SJCRH30 (cell line): ENCODE data around the gene VWA7. TPM values are rescaled to one million over a fixed set of nuclear protein-coding genes. Genes with fewer than 3 reads are reported as not detected.
"Not testable (repeated sequence)": the region's sequence is repeated elsewhere in the genome, so short reads cannot be mapped to it uniquely, and the experiment has no call there.

Source experiments
- DNase-seq, 2 experiments: peaks; one replicate each; pipeline ENCODE4 v3.0.0-alpha.2; 2015 to 2020
- H3K27ac ChIP-seq: fragments of 250-450 bp; sonication (Bioruptor Pico); 2 replicates; pipeline ENCODE4 v1.5.1; 2020; ENCODE audit warnings: mild to moderate bottlenecking, moderate library complexity
- H3K27me3 ChIP-seq: fragments of 250-450 bp; sonication (Bioruptor Pico); 2 replicates; pipeline ENCODE4 v1.5.1; 2020; ENCODE audit warnings: mild to moderate bottlenecking, moderate library complexity
- H3K36me3 ChIP-seq: fragments of 250-450 bp; sonication (Bioruptor Pico); 2 replicates; pipeline ENCODE4 v1.5.1; 2020; ENCODE audit warnings: mild to moderate bottlenecking, moderate library complexity
- H3K4me1 ChIP-seq: fragments of 250-450 bp; sonication (Bioruptor Pico); 2 replicates; pipeline ENCODE4 v1.5.1; 2020; ENCODE audit warnings: mild to moderate bottlenecking, moderate library complexity
- H3K4me3 ChIP-seq: fragments of 250-450 bp; sonication (Bioruptor Pico); 2 replicates; pipeline ENCODE4 v1.5.1; 2020; ENCODE audit warnings: mild to moderate bottlenecking, moderate library complexity
- H3K9me3 ChIP-seq: fragments of 250-450 bp; sonication (Bioruptor Pico); replicated peaks from 2 replicates; pipeline ENCODE4 v1.5.1; 2020; ENCODE audit warnings: mild to moderate bottlenecking, moderate library complexity
- total RNA-seq: library from RNA; depleted of rRNA; stranded (reverse); fragments of >200 nt; shearing (Covaris generic); gene quantifications from 2 replicates; pipeline ENCODE4 v1.2.3, GENCODE V29; 2014

The VWA7 gene
- total RNA-seq, 1 experiment from 2014 or later, result 0.34 TPM

- Histone ChIP-seq H3K36me3 (no peaks in the 10 kb centered on the region), H3K9me3 (no peaks in the 10 kb centered on the region), H3K27me3 (no peaks in the 10 kb centered on the region), H3K4me3 (no peak overlapping the region), H3K4me1 (no peaks in the 10 kb centered on the region), H3K27ac (no peak overlapping the region)
- DNase-seq, result no peak
These were observed 37.5 kb upstream of the VWA7 start for GRCh38 chr6:31814677-31815024.

DNA sequence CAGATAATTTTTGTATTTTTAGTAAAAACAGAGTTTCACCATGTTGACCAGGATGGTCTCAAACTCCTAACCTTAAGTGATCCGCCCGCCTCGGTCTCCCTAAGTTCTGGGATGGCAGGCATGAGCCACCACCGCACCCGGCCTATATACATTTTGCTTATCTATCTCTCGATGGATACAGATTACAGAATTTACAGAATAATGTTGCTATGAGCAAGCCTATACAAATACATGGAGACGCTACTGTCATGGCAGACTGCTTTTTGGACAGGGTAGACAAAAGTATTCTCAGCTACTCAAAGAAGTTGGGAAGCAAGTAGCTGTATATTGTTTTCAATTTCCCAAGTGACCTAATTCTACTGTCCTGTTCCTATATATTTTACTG, 36.3 kb upstream of the VWA7 start:
- DNase-seq, result no peak
- no peaks in the 10 kb centered on the region for H3K4me1 ChIP-seq
- no peak overlapping the region for H3K27ac ChIP-seq
- no peaks in the 10 kb centered on the region for H3K27me3 ChIP-seq
- H3K9me3 ChIP-seq, result no peaks in the 10 kb centered on the region
- no peaks in the 10 kb centered on the region for H3K36me3 ChIP-seq
- H3K4me3 ChIP-seq, result no peak overlapping the region

- H3K27me3 ChIP-seq, result no peaks in the 10 kb centered on the region
- no peaks in the 10 kb centered on the region for H3K4me1 ChIP-seq
- DNase-seq, result no peak
- H3K27ac ChIP-seq, result no peak overlapping the region
- H3K9me3 ChIP-seq, result no peaks in the 10 kb centered on the region
- H3K36me3 ChIP-seq, result no peaks in the 10 kb centered on the region
- H3K4me3 ChIP-seq, result no peak overlapping the region
These were observed 34.5 kb upstream of the VWA7 start for GRCh38 chr6:31811645-31812044.

DNA sequence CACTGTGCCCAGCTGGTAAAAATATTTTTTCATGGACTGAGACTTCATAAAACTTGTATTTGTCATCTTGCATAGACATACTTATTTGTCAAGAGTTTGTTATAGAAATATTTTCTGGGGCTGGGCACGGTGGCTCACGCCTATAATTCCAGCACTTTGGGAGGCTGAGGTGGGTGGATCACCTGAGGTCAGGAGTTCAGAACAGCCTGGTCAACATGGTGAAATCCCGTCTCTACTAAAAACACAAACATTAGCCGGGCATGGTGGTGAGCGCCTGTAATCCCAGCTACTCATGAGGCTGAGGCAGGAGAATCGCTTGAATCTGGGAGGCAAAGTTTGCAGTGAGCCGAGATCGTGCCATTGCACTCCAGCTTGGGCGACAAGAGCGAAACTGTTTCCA, 31.5 kb upstream of the VWA7 start:
- H3K27me3 ChIP-seq, H3K4me1 ChIP-seq, H3K27ac ChIP-seq, H3K4me3 ChIP-seq, H3K36me3 ChIP-seq, H3K9me3 ChIP-seq, DNase-seq: not testable (repeated sequence)

GRCh38 chr6:31806470-31807272, 29.5 kb upstream of the VWA7 start, which contains the start of gene LSM2:
LSM2 (minus strand) TSS chr6:31806966; CDS start chr6:31806757, 209 bp downstream.
- peak within 1 kb of the TSS; percentile 74 for H3K4me3 ChIP-seq
- DNase-seq, result peak; percentile 97 to 98
- no peaks in the 10 kb centered on the region for H3K27me3 ChIP-seq

GRCh38 chr6:31805939-31806469, 28.9 kb upstream of the VWA7 start:
- peaks cover 4% of the 10 kb centered on the region; the same call in 1 of the 2 replicates for H3K36me3 ChIP-seq
- no peaks in the 10 kb centered on the region for H3K27me3 ChIP-seq
- DNase-seq, result no peak
- H3K4me1 ChIP-seq, result no peaks in the 10 kb centered on the region
- no peaks in the 10 kb centered on the region for H3K9me3 ChIP-seq
- H3K27ac ChIP-seq, result peak overlapping the region; percentile 61
- peak overlapping the region; percentile 74 for H3K4me3 ChIP-seq

More at GRCh38 chr6:31806470-31807272, 29.5 kb upstream of the VWA7 start, which contains the start of gene LSM2:
- no peaks in the 10 kb centered on the region for H3K9me3 ChIP-seq
- peaks cover 4% of the 10 kb centered on the region; the same call in 1 of the 2 replicates for H3K36me3 ChIP-seq
- H3K27ac ChIP-seq, result peak within 1 kb of the TSS; percentile 61
- H3K4me1 ChIP-seq, result no peaks in the 10 kb centered on the region

DNA sequence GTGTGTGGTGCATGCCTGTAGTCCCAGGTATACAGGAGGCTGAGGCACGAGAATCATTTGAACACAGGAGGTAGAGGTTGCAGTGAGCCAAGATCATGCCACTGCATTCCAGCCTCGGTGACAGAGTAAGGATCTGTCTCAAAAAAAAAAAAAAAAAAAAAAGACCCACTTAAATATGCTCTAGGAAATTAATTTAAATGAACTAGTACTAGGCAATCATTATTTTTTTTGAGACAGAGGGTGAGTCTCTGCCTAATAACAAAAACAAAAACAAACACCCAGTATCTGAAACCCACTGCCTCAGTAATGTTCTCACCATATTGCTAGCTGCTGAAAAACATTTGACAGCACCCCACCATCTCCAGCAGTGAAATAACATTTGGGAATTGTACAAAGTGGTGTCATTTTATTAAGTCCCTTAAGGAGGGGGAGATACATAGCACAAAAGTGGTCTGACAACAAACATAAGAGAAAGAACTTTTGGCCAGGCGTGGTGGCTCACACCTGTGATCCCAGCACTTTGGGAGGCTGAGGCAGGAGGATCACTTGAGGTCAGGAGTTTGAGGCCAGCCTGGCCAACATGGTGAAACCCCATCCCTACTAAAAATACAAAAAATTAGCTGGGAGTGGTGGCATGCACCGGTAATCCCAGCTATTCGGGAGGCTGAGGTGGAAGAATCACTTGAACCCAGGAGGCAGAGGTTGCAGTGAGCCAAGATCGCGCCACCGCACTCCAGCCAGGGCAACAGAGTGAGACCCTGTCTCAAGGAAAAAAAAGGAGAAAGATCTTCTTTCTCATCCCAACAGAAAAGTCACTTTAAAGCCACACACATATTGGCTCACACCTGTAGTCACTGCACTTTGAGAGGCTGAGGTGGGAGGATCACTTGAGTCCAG, 24.2 kb upstream of the VWA7 start:
- H3K36me3 ChIP-seq, H3K27me3 ChIP-seq, DNase-seq, H3K4me1 ChIP-seq, H3K9me3 ChIP-seq, H3K4me3 ChIP-seq, H3K27ac ChIP-seq: not testable (repeated sequence)

- H3K27me3 ChIP-seq, result no peaks in the 10 kb centered on the region
- H3K4me1 ChIP-seq, result no peaks in the 10 kb centered on the region
- H3K9me3 ChIP-seq, result no peaks in the 10 kb centered on the region
- no peak overlapping the region for H3K4me3 ChIP-seq
- H3K27ac ChIP-seq, result no peak overlapping the region
- peaks cover 4% of the 10 kb centered on the region for H3K36me3 ChIP-seq
- DNase-seq, result no peak
These were observed 22.7 kb upstream of the VWA7 start for GRCh38 chr6:31799781-31800180.

DNA sequence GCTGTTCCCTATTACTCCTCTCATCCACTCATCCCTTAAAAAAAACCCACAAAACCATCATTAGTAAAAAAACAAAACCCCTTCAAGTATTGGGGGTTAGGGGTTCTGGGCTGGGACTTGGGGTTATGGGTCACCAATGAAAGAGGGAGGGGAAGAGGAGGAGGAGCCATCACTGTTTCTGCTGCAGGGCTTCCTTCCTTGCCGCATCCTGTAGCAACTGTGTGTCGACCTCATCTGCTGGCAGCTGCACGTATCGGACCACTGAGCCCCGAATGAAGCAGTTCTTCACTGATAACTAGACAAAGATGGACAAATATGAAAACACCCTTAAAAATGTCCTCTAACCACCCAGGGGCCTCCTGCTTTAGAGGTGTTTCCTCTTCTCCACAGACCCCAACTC, 20.5 kb upstream of the VWA7 start:
- Histone ChIP-seq H3K27me3 (no peaks in the 10 kb centered on the region), H3K4me3 (no peak overlapping the region), H3K9me3 (no peaks in the 10 kb centered on the region), H3K27ac (no peak overlapping the region), H3K4me1 (no peaks in the 10 kb centered on the region), H3K36me3 (peaks cover 7% of the 10 kb centered on the region)
- DNase-seq, result no peak

- Histone ChIP-seq H3K9me3 (no peaks in the 10 kb centered on the region), H3K27me3 (no peaks in the 10 kb centered on the region), H3K4me3 (no peak overlapping the region), H3K36me3 (peaks cover 13% of the 10 kb centered on the region), H3K27ac (no peak overlapping the region), H3K4me1 (no peaks in the 10 kb centered on the region)
- DNase-seq, result no peak
These were observed 19.9 kb upstream of the VWA7 start for GRCh38 chr6:31796993-31797385.

DNA sequence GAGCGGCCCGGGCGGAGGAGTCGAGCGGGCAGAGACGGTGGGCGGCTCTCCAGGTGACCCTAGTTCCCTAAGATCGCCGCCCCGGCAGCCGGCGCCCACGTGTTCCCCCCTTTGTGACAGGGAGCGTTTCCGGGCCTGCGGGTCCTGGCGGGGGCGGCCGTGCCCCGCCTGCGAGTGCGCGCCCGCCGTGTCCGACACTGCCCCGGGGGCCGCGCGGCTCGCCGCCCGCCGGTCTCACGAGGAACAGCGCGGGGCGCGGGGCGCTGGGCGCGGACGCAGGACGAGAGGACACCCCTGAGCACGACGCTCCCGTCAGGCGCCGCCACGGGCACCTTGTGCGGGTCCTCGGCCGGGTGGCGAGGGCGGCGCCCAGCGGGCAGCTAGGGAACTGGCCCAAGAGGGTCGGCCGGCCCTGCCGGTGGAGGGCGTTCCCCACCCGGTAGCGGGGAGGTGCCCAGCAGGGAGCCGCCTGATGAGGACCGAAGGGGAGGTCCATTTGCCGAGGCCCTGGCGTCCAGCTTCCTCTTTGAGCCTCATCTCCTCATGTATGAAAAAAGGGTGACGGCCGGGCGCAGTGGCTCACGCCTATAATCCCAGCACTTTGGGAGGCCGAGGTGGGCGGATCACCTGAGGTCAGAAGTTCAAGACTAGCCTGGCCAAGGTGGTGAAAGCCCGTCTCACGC, 18.6 kb upstream of the VWA7 start, which contains the start of gene VARS1:
VARS1 (minus strand) TSS at position 137 of the 683 bp plus-strand sequence. CDS start 535 bp downstream, outside the sequence.
- Histone ChIP-seq H3K4me1 (no peaks in the 10 kb centered on the region), H3K9me3 (no peaks in the 10 kb centered on the region), H3K27me3 (no peaks in the 10 kb centered on the region), H3K36me3 (peaks cover 20% of the 10 kb centered on the region), H3K27ac (peak within 1 kb of the TSS; percentile 84), H3K4me3 (peak within 1 kb of the TSS; percentile 88)
- DNase-seq, result peak; percentile 91 to 92

DNA sequence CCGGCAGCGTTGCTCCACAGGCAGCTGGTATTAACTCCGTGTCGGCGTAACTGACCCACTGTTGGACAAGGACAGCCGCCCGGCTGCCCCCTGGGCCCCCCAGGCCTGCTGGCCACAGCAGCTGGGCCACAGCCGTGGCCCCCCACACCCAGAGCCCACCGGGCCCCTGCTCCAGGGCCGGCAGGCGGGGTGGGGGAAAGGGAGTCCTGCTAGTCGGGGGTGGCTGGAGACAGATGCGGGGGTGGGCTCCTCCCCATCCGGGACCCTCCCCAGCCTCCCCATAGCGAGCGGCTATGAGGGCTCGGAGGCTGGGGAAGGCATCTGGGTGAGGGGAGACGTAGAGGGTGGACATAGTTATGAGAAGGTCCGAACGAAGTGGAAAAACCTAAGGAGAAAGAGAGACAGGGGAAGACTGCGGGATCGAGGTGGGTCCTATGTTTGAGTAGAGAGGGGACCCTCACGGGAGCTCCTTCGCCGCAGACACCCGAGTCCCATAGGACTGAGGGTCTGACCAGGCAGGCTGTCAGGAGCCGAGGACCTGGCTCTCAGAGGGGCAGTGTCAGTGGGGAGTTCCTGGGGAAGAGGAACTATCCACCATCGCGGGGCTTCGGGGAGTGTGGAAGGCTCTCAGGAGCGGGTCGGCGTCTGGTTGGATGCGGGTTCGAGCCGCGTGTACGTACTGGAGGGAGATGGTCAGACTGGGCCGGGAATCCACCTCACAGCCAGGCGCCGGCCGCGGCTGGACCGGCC, 17.9 kb upstream of the VWA7 start:
- Histone ChIP-seq H3K27me3 (no peaks in the 10 kb centered on the region), H3K27ac (peak overlapping the region; percentile 84), H3K36me3 (peaks cover 25% of the 10 kb centered on the region), H3K9me3 (no peaks in the 10 kb centered on the region), H3K4me3 (peak overlapping the region; percentile 88), H3K4me1 (no peaks in the 10 kb centered on the region)
- DNase-seq, result peak; percentile 47 to 53

GRCh38 chr6:31794294-31794865, 17.3 kb upstream of the VWA7 start:
- Histone ChIP-seq H3K27me3 (no peaks in the 10 kb centered on the region), H3K4me1 (no peaks in the 10 kb centered on the region), H3K27ac (peak overlapping the region; percentile 84), H3K36me3 (peaks cover 30% of the 10 kb centered on the region), H3K9me3 (no peaks in the 10 kb centered on the region), H3K4me3 (peak overlapping the region; percentile 88)
- DNase-seq, result no peak

DNA sequence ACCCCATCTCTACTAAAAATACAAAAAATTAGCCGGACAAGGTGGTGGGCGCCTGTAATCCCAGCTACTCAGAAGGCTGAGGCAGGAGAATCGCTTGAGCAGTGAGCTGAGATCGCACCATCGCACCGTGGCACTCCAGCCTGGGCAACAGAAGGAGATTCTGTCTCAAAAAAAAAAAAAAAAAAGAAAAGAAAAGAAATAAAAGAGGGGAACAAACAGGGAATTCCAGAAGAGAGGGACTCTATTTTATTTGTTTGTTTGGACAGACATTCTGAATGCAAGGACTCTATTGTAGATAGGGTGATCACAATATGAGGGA, 16.8 kb upstream of the VWA7 start:
- H3K27ac ChIP-seq, H3K9me3 ChIP-seq: not testable (repeated sequence)
- peak overlapping the region; percentile 88 for H3K4me3 ChIP-seq

More for the DNA sequence above, 16.8 kb upstream of the VWA7 start:
- H3K27me3 ChIP-seq, H3K4me1 ChIP-seq, DNase-seq: not testable (repeated sequence)
- peaks cover 35% of the 10 kb centered on the region for H3K36me3 ChIP-seq
